Erythroblast (primary cell): Measurements from ENCODE around the gene CCND2.

Source experiments
- DNase-seq, 2 experiments: peaks; one replicate each; lab custom pipeline; 2025; lab: John Stamatoyannopoulos, UW
- GATA1 ChIP-seq: IDR thresholded peaks from 2 replicates; pipeline ENCODE4 v1.6.1; 2011; ENCODE audit warnings: low read depth, mild to moderate bottlenecking, control low read depth, low read length, moderate library complexity
- POLR2A ChIP-seq: IDR thresholded peaks from 2 replicates; pipeline ENCODE4 v1.6.1; 2011; ENCODE audit warnings: mild to moderate bottlenecking, low read length

CCND2 gene

DNA sequence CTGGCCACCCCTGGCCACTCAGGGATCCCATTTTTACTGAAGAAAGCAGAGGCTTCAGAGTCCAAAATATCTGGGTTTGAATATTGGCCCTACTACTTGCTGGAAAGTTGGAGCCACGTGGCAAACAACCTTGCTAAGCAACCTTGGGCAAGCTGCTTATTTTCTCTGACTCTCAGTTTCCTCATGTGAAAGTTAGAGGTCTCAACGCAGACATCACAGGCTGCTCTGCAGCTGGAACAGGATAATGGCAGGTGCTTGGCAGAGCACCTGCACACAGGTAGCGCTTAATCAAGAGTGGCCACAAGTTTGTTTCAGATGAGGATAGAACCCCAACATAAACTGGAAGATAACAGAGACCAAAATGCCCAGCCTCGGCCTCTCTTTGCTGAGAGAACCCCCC, 28.1 kb upstream of the CCND2 start:
- TF ChIP-seq POLR2A (no peak), GATA1 (no peak)
- DNase-seq: no peak

DNA sequence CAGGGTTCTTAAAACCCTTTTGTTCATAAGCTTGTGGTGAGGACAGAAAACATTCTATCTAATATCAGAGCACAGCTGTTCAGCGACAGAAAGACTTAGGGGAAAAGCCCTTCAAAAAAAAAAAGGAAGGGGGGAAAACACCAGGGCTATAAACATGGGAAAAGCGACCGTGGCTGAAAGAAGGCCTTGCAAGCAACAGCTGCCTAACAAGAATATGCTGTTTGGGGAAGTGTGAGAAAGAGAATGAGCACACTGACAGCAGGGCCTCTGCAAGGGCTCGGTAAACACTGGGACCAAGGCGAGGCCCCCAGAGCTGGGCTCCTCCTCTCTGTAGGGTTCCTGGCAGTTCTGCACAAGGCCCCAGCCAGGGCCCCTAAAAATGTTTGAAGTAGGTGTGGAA, 27.4 kb upstream of the CCND2 start:
- DNase-seq: no peak
- TF ChIP-seq POLR2A: no peak
- TF ChIP-seq GATA1: no peak

DNA sequence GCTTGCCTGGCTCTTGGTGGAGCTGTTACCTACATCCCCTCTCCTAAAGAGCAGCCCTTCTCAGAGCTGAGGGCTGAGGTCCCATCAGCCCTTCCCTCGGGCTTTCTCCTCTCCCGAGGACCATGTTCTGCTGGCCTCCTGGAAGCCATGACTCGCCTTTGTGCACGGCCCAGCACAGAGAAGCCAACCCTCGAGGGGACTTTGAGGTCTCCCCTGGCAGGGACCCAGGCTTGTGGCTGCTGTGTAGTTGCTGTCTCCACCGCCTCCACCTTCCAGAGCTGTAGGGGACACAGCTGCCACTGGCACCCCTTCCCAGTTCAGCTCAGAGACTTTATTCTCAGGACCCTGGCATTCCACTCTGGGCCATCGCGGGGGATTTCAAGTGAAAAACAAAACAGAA, 22.9 kb upstream of the CCND2 start:
- no peak for DNase-seq
- TF ChIP-seq GATA1 (no peak), POLR2A (no peak)

DNA sequence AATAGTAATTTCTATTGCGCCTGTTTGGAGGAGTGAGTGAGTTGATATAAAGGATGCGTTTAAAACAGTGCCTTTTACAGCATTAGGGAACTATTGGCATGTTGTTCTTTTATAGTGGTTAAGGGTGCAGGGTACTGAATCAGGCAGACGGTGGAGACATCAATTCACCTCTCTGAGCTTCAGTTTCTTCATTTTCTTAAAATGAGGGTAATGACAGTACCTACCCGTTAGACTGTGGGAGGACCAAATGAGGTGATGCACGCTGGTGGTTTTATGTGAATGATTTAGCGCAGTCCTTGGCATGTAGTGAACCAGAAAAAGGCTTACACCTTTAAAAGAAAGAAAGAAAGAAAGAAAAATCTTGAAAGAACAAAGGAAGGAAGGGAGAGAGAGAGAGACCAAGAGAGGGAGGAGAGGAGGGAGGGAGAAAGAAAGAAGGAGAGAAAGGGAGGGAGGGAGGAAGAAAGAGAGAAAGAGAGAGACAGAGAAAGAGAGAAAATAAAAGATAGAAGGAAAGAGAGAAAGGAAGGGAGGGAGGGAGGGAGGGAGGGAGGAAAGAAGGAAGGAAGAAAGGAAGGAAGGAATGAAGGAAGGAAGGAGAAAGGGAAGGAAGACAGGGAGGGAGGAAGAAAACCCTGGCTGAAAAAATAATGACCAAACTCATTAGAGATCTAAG, 22.2 kb upstream of the CCND2 start:
- TF ChIP-seq GATA1: no peak
- DNase-seq: no peak

DNA sequence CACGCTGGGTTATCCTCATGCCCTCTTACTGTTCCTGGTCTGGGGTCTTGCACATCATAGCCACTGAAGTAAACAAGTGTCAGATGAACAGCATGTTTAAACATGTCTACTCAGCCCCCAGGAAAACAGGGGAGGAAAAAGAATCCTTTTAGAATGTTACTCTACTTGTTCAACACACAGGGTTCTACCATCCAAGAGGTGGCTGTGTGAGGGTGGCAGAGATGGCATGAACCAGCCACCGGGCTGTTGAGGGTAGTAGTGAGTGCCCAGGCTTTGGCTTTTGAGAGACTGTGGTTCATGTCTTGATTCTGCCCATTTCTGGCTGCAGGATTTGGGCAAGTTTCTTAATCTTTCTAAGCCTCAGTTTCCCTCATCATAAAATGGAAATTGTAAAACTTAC, 21.6 kb upstream of the CCND2 start:
- no peak for TF ChIP-seq GATA1
- TF ChIP-seq POLR2A: no peak

DNA sequence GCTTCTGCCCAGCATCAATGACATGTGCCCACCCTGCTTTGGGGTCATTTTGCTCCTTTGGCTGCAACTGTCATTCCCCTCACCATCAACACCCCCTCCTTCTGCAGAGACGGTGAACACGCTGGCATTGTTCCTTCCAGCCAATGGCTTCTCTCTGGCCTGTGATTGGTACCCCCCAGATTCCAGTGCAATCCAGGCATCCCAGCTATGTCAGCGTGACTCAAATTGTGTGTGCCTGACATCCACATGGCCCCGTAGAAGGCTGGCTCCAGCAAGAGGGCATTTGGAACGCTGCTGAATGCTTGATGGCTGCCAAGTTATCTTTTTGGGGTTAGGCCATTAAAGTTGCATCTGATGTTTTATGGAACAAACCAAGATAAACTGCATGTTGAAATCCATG, 21.0 kb upstream of the CCND2 start:
- no peak for DNase-seq
- no peak for TF ChIP-seq GATA1
- TF ChIP-seq POLR2A: no peak

More for the DNA sequence above, 21.6 kb upstream of the CCND2 start:
- DNase-seq: no peak

DNA sequence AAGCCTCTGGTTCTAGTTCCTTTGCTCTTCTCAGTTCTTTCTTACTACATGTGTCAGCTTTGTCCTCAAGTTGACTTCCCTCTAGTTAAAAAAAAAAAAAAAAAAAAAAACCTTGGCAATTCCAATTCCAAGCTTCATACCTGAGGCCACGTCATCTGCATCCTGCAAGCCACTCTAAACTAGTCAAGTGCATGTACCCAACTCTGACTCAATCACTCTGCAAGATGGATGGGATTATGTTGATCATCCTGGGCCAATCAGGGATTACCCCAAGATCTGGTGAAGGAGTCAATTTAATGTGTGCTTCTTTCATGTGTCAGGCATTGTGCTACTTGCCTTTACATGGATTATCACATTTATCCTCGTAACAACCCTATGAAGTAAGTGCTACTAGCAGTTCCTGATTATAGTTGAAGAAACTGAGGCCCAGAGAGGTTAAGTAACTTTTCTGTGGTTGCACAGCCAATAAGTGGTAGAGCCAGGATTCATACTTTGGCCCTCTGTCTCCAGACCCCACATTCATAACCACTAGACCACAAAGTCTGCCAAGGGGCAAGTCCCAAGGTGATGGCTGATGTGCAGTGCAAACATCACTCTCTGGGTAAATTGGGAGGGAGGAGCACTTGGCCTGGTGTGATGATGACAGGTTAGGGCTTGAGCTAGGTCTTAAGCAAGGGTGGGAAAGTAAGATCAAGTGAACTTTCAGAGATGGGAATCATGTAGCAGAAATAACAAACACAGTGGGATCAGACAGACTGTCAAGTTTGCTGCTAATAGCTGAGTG, 17.3 kb upstream of the CCND2 start:
- TF ChIP-seq GATA1 (no peak), POLR2A (no peak)
- no peak for DNase-seq

DNA sequence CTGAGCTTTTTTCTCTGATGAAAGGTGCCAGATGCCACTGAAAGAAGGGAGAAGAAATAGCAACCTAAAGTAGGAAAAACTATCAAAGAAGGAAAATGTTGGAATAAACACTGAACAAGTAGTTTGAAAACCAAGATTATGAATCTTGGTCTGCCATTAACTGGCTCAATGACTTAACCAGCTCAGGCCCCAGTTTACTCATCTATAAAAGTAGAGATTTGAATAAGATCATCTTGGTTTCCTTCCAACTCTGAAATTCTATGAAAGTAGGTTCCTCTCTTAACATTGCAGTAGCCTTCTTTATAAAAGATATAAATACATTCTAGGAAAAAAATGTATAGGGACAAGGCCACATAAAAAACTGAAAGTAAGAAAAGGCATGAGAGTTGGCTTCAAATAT, 16.1 kb upstream of the CCND2 start:
- DNase-seq: no peak
- TF ChIP-seq POLR2A (no peak), GATA1 (no peak)

DNA sequence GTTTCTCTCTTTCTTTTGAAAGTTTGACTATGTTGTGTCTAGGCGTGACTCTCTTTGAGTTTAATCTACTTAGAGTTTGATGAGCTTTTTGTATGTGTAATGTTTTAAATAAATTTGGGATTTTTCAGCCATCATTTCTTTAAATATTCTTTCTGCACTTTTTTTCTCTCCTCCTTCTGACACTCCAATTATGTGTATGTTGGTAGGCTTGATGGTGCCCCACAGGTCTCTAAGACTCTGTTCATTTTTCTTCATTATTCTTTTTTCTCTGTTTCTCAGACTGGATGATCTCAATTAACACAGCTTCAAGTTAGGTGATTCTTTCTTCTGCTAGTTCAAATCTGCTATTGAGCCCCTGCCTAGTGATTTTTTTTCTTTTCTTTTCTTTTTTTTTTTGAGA, 14.5 kb upstream of the CCND2 start:
- no peak for DNase-seq
- no peak for TF ChIP-seq POLR2A
- no peak for TF ChIP-seq GATA1

DNA sequence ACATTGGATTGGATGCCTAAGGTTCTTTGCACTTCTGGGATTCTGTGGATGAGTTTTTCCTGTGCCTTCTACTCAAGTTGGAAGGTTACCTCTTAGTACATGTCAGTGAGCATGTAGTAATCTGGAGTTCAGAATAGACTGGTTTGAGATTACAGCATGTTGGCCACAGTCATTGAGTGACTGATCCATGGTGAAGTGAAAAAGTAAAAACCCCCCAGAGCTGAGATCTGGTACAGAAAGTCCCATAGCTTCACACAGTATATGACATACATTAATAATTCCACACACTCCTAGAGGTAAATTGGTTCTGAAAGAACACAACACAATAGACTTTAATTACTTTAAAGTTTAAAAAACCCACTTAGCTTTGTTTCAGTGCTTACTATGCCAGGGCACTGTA, 11.9 kb upstream of the CCND2 start:
- no peak for TF ChIP-seq POLR2A
- no peak for TF ChIP-seq GATA1
- no peak for DNase-seq

DNA sequence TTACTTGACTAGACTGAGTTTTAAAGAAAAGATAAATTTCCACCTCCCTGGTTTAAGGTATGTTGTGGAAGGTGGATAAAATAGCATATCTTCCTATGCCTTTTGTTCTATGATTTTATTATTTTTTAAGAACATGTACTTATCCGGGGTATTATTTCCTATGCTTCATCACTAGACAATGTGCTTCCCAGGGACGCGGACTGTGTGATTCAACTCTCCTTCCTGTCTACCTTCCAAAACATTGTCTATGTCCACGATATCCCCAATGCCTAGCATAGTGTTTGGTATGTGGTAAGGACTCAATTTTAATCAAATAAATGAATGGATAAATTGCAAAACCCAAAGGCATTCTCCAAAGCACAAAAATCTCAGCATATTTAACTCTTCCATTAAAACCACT, 8.3 kb upstream of the CCND2 start:
- no peak for TF ChIP-seq GATA1
- no peak for TF ChIP-seq POLR2A
- no peak for DNase-seq

DNA sequence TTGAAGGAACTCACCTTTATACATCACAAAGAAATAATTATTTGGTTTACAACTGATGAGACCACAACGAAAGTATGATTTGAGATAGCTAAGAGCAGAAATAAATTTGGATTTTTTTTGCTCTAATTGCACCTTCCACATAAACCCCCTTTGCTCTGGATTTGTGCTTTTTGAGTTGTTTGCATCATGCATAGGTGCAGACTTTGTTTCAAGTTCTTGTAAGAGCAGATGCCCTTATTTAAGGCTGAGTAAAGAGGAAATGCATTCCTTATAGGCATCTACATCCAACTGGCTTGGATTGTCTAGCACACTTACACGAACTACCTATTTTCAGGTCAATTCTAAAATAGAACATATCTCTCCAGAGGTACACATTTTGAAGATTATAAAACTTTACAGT, 6.6 kb upstream of the CCND2 start:
- TF ChIP-seq POLR2A (no peak), GATA1 (no peak)
- no peak for DNase-seq

DNA sequence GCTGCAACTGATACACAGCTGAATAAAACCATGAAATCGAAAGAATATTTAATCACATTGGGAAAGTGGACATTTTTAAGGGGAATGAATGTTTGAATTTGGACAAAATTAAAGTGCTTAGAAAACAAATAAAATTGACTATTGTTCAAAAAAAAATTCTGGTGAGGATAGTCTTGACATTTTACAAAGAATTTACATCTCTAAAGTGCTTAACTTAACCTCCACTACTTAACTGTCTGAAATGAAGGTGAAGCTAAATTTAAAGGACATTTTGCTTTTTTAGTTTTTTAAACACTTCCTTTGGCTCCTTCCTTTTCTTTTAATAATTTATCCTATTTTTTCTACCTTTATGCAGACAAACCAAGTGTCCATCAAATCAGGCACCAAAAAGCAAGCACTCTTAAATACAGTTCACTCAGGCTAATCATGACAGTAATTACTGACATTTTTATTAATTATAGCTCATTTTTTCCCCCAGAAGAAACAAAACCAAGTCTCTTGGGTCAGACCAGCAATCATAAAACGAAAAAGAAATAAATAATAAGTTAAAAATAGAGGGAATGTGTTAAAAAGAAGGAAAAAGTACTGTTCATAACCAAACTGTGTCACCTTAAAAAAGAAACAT, 5.7 kb upstream of the CCND2 start:
- TF ChIP-seq GATA1 (no peak), POLR2A (no peak)
- DNase-seq: no peak
